Dermis blood vessel endothelial cell (primary cell): ENCODE results near the gene KCNN3. TPM values are rescaled to one million over a fixed set of nuclear protein-coding genes. Genes with fewer than 3 reads are reported as not detected.
A peak's percentile ranks its signal among the peaks of the same experiment; 100 is the strongest.

ENCODE experiments used
- DNase-seq: peaks from one replicate; pipeline ENCODE4 v3.0.0; 2010
- total RNA-seq: library from RNA; depleted of rRNA; stranded (reverse); fragments of >200 nt; gene quantifications from 2 replicates; pipeline ENCODE4 v1.2.3, GENCODE V29; 2014

KCNN3 gene
- total RNA-seq, 1 donor from 2014 or later, result 1.7 TPM

DNA sequence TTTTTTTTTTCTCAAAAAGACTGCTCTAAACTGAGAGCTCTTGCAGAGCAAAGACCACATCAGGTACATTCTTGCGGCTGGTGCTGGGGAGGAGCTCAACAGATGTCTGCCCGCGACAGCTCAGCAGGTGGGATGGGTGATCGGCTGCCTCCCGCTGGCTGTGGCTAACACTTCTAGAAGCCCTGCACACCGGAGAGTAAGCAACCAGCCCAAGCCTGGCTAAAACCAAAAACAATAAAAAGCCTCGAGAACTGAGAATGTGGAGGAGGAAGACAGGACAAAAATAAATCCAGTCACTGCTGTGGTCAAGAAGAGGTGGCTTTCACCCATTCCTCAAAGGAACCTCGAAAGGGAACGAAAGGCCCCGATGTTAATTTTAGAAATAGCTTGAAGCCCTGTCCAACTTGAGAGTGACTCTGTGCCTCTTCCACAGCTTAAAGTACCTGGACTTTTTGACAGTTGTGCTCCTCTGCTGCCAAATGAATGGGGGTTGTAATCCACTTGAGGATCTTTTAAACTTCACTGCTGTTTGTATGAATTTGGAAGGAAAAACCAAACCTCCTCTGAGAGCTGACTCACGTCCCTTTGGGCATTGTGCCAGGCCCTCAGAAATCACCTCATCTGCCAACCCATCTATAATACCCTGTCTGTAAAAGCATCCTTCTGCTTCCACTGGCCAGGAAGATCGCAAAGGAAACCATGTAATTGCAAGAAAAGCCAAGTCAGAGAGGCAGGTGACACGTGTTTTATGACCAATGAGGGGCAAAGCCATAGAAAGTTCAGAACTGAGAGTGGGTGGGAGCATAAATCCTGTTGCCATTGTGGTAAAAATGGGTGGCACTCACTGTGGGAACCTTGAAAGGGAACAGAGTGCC is 78.6 kb downstream of the KCNN3 start:
- peak; percentile 95 for DNase-seq

DNA sequence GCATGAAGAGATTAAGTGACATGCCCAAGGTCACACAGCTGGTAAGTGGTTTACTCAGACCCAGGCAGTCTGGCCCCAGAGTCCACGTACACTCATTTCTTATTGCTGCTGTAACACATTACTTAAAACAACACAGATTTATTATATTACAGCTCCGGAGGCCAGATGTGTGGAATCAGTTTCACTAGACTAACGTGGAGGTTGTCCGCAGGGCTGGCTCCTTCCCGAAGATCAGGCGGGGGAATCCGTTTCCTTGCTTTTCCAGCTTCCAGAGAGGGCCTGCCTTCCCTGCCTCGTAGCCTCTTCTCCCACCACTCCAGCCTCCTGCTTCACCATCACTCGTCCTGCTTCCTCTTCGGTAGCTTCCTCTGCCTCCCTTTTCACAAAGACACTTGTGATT is 81.2 kb downstream of the KCNN3 start:
- DNase-seq, result no peak

DNA sequence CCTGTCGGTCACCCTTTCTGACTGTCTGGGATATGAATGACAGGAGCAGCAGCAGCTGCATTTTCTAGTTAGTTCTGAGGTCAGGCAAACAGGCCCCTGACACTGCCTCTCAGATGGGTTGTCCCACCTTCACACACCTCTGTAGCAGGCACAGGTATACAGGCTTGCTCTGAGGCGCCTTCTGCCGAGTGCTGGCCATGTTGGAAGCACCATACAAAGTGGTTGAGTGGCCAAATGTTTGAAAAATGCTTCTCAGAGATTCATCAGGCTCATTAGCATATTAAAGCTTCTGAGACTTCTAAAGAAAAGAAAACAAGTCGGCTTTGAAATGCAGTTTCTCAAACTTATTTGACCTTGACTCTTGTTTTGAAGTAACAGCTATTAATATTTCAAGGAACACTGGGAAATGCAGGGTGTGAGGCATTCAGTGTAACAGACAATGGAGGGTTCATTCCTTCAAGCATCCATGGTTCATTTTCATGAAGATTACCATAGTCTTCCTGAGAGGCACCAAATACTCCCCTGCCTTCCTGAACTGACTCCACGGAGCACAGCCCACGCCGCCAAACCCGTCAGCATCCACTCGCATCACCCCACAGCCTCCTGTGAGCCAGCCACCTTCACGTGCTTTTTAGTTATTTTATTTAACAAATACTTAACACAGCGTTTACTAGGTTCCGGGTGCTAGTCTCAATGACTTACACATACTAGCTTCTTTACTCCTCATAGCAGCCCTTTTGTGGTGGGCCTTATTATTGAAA is 81.8 kb downstream of the KCNN3 start:
- no peak for DNase-seq

DNA sequence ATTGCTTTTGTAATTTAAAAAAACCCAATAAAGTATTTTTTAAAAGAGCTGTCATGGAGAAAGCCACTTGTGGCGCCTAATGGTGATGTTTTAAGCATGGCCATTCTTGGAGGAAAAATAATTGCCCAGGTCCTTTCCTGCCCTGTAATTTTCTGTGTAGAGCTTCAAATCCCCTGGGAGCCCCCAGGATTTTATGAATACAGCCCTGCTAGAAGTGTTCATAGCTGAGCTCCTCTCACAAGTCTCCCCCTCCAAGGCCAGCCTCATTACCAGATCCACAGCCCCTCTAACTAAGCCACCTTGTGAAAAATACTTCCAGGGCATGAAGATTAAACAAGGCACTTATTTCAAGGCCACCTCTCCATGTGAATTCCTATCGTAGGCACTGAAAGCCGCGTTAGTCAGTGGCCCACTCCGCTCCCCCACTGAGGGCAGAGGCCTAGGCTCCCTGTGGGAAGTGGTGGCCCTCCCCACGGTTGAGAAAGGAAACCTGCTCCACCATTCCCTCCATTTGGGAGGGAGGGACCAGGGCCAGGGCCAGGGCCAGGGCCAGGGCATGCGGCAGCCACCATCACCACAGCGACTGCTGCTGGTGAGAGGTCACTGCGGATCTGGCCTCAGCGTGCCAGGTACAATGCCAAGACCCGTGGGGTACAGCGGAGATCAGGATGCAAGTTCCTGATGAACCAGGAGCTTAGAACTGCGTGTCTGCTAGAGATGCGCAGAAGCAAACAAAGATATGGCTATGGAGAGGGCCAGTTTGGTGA is 83.1 kb downstream of the KCNN3 start:
- DNase-seq, result no peak

DNA sequence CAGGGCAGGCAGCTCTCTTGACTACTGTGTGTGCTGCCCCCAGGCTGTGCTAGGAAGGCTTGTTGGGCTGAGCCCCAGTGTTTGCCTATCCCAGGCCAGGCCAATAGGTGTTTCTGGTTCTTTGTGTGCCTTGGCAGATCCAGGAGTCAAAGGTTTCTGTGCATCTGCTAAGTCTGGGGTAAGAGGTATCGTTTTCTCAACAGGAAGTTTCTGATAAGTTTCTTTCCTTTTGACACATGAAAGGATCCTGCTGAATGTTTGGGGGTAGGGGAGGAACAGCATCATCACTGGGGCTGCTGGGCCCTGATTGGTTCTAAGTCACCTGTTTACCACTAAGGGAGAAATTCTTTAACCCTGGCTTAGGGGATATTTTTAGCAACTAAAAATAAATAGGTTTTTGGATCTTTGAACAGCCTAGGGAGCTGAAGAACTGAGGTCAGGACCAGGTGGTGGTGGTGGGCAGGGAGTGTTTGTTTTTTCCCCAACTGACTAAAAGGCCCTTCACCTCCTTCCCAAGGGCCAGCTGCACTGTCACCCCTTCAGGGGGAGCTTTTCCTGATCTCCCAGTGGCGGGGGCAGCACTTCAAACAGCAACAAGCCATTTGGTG is 85.1 kb downstream of the KCNN3 start:
- DNase-seq, result peak; percentile 97

DNA sequence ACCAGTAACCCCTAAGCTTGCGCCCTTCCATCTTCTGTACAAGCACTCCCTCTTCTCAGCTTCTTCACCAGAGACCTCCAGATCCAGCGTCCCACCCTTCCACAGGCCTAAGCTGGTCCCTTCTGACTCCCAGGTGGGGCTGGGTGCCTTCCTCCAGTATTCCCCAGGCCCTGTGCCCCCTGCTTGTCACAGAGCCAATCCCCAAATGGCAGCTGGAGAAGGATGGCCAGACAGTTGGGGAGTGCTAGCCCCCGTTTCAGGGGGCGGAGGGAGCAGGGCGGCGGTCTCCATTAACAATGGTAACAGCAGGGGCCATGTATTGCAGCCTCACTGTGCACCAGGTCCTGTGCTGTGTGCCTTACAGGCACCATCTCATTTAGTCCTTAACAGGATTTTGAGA is 85.7 kb downstream of the KCNN3 start:
- no peak for DNase-seq

- no peak for DNase-seq
Measured at GRCh38 chr1:154783976-154784375, 86.1 kb downstream of the KCNN3 start.

- no peak for DNase-seq
Measured at GRCh38 chr1:154780541-154780940, 89.5 kb downstream of the KCNN3 start.

DNA sequence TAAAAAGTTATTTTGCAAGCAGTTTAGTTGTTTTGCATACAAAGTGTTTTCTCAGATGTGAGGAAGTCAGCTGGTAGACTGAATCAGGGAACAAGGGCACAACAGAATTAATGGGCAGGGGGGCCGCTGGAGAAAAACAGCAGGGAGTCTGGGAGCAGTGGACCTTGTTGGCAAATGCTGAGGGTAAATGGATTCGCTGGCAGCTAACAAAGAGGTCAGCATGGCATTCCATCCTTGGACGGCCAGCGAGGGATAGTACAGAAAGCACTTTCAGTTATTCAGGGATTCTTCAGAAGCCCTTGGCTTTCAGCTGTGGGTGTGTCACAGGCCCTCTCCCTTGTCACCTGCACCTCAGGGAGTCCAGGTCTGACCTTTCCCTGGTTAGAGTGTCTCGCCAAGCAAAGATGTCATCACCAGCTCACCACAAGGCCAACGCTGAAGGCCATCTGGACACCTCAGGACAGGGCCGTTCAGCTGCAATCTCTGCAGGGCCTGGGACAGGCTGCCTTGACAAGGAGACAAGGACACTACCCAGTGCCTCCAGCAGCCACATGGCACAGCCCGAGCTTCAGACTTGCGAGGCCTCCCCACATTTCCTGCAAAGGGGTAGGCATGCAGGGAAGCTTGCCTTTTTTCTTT is 90.4 kb downstream of the KCNN3 start:
- no peak for DNase-seq

- DNase-seq, result no peak
Measured at GRCh38 chr1:154778944-154779343, 91.1 kb downstream of the KCNN3 start.

GRCh38 chr1:154778275-154778674 is 91.8 kb downstream of the KCNN3 start:
- DNase-seq, result no peak

DNA sequence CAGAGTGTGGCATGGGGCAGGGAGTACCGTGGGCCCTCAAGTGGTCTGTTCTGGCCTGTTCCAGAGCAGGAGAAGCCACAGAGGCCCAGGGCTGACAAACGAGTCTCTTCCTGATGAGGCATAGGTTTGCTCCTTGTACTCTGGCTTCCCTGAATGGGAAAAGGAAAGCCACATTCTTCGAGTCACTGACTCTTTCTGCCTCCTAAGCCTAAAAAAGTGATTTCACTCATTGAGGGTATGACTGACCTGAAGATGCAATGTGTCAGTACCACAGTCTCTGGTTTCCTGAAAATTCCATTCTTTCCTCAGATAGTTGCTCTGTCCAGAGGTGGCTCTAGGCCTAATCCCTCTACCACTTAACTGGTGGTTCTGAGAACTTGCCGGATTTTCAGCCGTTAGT is 92.3 kb downstream of the KCNN3 start:
- DNase-seq, result no peak

DNA sequence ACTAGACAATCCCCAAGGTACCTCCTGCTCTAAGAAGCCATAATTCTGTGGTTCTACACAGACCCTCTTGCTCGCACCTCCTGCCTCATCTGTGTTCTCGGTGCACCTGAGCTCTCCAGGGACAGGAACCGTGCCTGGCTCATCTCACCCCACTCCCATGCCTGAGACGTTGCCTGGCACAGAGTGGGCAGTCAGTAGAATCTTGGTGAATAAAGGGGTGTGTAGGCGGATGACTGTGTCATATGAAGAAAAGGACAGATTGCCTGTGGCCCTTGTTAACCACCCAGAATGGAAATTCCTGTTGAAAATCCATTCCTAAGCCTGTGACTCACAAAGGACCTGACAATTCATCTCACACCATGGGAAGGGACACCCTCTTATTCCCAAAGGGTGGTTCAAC is 92.9 kb downstream of the KCNN3 start:
- DNase-seq, result no peak

- no peak for DNase-seq
Measured at GRCh38 chr1:154775621-154776605, 94.2 kb downstream of the KCNN3 start.

GRCh38 chr1:154774175-154774855 is 95.8 kb downstream of the KCNN3 start:
- no peak for DNase-seq

DNA sequence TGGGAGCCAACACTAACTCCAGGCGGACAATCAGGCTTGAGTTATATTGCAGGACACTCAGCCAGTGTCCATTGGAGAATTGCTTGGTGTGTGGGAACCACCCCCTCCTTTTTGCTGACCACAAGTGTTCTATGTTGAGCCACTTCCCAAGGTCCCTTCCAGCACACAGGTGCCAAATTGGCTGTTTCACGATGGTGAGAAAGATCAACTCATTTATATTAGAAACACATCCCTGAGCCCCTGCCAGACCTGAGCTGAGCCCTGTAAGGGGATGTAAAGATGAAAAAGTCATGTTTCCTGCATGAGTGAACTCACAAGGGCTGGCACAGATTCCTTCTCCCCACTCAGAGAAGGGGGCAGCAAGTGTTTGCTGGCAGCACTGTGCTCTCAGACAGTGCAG is 96.5 kb downstream of the KCNN3 start:
- no peak for DNase-seq

GRCh38 chr1:154772606-154773506 is 97.2 kb downstream of the KCNN3 start:
- no peak for DNase-seq

DNA sequence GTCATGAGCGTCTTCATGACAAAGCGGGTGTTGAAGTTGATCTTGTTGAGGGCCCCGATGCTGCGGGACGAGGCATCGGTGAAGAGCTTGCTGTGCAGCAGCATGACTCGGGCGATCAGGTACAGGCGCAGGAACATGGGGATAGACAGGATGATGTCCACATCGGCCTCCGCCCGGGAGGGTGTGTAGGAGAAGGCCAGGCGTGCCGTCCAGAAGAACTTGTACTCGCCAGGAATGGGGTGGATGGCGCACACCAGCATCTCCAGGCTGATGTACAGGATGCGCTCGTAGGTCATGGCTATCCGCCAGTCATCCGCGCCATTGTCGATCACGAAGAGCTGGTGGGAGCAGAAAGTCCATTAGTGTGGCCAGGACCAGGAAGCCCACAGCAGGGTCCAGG is 98.0 kb downstream of the KCNN3 start:
- no peak for DNase-seq

GRCh38 chr1:154770897-154771594 is 99.0 kb downstream of the KCNN3 start:
- DNase-seq, result no peak
